Activated CD8-positive, alpha-beta memory T cell treated with anti-CD3 and anti-CD28 coated beads, Interleukin-2, amount 50 U/mL, for 24 hours (primary cell): ENCODE measurements around the gene ZDHHC22.

Source experiments
- DNase-seq: peaks from one replicate; pipeline ENCODE4 v3.0.0-alpha.2; 2020; ENCODE audit errors: extremely low read depth

Gene ZDHHC22

DNA sequence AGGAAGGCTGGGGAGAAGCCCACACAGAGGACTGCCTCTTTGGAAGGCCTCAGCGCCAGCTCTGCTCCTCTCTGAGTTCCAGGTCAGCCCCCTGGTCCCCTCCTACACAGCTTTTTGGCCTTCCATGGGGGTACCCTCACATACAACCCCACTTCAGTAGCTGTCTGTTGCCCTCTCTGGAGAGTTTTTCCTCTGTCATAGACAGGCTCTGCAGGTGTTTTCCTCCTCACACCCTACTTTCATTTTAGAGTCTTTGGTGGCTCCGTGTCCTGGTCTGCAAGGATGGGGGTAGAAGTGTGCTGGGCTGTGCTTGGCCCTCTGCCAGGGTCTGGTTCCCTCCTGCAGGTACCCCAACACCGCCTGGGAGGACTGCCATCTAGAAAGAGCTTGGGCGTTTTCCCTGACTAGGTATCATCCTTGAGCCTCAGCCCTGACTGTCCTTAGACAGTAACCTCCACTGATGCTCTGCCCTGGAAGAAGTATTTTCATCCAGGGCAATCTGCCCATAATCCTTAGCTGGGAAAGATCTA is 15.1 kb downstream of the ZDHHC22 start:
- DNase-seq: no peak

GRCh38 chr14:77125823-77126325 is 15.7 kb downstream of the ZDHHC22 start:
- no peak for DNase-seq

DNA sequence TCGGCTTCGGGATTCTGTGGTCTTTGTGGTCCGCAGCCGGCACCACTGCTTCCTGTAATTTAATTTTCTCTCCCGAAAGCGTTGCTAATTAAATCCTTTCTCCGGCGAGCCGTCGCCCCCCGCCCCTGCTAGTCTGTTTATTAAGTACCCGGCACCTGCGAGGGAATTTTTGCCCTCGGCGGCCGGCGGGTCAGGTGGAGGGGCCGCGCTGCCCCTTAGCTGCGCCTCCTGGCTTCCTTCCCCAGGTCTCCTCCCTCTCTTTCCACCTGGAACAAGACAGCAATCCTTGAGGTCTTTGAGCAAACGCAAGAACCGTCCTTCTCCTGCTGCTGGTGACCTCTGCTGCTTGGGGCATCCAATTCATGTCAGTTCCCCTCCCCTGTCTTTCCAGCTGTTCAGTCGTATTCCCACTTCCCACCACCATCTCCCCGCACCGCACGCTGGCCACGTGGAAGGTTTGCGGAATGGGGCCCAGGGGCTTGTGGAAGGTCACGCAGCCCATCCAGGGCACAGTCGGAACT is 16.2 kb downstream of the ZDHHC22 start:
- DNase-seq: no peak

DNA sequence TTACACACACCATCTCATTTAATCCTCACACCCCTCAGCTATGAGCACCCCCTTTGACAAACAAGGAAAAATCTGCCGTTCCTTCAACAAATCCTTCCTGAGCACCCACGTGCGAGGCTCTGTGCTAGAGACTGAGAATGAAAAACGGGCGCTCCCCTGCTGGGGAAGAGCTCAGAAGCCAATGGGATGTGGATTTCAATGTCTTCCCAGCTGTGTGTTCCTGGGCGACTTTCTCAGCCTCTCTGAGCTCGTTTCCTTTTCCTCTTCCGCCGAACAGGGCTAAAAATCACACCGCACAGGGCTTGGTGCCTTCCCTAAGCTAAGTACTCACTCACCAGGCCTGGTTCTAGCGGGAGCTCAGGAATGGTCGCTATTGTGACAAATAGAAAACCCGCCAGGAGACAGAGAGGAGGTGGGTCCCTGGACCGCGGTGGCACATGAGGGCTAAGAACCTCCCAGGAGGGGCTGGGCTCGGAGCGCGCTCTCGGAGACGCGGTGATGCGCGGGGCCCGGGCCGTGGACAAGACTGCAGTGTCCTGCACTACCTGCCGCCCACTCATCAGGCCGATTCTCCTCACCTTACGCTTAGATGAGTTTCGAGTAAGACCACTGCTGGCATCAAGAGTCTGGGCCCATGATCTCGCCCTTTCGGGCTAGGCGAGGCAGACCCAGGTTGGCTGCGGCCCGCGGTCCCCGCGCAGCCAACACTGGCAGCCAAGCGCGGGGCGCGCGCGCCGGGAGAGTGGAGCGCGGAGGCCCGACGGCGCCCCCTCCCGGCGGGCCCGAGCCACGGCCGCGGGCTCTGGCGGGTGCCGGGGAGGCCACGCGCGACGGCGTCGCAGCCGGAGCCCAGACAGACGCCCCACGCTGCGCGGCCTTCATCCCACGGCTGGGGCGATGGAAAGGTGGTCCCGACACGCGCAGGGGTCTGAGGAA is 17.0 kb downstream of the ZDHHC22 start:
- no peak for DNase-seq

GRCh38 chr14:77123381-77124325 is 17.9 kb downstream of the ZDHHC22 start:
- no peak for DNase-seq

GRCh38 chr14:77122526-77123125 is 19.0 kb downstream of the ZDHHC22 start:
- DNase-seq: no peak

- no peak for DNase-seq
These were observed 20.5 kb downstream of the ZDHHC22 start for GRCh38 chr14:77120771-77121743.

DNA sequence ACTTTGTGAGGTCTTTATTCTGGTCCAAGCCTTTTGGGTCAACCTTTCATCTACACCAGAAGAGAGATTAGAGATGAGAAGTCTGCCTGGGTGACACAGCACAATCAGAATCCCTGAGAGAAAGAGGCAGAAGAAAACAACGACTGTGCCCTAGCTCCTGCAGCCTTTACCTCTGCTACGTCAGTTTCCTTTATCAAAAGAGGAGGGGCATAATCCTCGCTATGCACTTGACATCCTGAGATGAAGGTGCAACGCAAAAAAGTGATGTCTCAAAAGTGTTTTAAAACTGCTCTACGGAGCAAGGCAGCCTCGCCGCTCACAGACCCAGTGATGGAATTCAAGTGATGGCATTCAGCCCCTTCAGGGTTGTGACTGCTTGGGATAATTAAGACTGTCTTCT is 21.7 kb downstream of the ZDHHC22 start:
- DNase-seq: no peak

DNA sequence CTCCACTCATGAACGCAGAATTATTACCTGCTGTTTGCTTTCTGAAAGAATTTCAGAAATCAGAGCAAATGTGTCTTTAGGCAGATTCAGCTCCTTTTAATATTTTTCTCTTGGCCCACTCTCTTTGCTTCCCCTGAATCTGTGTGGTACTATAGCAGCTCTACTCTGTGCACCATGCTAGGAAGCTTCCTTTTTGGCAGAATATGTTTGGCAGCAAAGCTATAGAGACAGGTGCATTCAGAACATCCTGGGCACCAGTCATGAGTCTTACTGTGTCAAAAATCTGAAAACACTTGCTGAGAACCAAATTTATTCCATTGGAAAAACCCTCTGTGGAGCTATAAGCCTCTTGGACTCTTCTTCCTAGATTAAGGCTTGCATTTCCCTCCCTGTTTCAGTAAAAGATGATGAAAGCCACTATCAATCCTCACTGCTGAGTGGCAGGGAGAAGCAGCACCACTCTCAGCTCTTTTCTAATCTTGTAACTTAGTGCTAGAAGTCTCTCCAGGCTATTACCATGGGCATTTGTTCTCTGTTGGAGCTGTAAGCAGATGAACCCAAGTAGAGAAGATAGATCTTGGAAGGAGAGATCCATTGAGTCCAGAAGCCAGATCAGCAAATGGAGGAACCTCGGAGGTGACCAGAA is 25.3 kb downstream of the ZDHHC22 start:
- no peak for DNase-seq

DNA sequence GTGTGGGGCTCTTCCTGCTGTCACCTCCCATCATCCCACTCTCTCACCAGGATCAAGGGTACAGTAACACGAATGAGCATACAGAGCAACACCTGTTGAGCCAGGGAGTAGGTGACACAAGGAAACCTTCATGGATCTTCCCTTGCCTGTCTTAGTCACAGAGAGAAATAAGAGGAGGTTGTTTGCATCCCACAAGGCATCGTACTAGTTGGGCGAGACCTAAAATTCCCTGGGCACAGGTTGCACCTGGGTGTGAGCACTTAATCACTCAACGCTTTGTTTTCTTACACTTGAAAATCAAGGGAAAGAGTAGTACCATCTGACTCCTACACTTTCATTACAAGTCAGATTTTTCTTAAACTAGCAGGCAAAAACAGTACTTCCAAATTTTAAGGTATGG is 27.0 kb downstream of the ZDHHC22 start:
- DNase-seq: no peak

DNA sequence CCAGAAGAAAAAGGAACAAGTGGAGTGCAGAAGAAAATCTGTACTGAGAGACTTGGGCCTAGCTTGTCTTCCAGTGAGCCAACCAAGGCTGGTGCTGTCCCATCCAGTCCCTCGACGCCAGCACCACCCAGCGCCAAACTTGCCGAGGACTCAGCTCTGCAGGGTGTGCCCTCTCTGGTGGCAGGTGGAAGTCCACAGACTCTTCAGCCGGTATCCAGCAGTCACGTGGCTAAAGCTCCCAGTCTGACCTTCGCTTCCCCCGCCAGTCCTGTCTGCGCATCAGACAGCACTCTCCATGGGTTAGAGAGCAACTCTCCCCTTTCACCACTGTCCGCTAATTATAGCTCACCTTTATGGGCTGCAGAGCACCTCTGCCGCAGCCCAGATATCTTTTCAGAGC is 27.9 kb downstream of the ZDHHC22 start:
- no peak for DNase-seq

- no peak for DNase-seq
These were observed 30.6 kb downstream of the ZDHHC22 start for GRCh38 chr14:77111021-77111420.

- no peak for DNase-seq
These were observed 31.3 kb downstream of the ZDHHC22 start for GRCh38 chr14:77110286-77110685.

- no peak for DNase-seq
These were observed 31.9 kb downstream of the ZDHHC22 start for GRCh38 chr14:77109656-77110055.

- DNase-seq: no peak
These were observed 32.8 kb downstream of the ZDHHC22 start for GRCh38 chr14:77108753-77109152.

DNA sequence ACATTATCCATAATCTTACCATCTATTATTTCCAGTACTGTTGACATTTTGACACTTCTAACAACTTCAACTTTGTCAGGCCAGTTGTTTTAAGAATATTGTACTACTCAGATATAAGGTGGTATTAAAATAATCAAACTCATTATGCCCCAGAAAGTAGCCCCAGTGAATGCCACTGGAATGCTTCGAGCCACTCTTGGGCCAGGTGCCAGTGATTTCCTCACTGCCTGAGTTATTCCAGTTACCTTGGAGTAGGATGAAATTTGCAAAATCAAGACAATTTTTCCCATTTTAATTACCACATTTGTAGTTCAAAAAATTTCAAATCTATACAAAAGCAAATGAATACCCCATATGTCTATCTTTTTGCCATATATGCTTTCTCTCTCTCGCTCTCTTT is 34.4 kb downstream of the ZDHHC22 start:
- DNase-seq: no peak

DNA sequence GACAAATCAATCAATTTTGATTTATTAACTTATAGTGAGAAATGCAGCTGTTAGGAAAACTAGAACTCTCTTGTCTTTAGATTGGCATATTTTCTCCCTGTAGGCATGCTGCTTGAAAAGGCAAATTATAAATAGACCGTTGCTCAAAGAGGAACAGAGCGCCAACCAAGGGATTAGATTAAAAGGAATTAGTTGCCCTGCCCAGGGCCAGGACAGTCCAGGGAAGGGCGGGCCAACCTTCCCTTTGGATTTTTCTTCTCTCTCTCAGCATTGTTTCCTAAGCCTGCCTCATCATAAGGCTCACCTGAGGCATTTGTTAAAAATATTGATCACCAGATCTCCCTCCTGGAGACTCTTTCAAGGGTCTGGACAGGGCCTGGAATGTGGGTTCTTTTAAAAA is 34.9 kb downstream of the ZDHHC22 start:
- no peak for DNase-seq

GRCh38 chr14:77105145-77105939 is 36.2 kb downstream of the ZDHHC22 start:
- DNase-seq: no peak

DNA sequence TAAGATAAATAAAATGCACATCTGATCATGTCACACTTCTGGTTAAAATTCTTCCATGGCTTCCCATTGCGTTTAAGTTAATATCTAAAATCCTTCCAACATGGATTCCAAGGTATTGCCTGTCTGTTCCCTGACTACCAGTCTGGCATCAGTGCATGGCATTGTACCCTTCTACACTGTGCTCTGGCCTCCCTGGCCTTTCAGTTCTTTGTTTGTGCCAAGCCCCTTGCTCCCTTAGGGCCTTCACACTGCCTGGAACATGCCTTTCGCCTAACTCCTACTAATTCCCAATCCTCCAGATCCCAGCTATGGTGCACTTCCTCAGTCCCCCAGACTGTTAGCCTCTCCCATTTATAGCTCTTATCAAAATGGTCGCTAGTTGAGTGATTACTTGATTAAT is 37.2 kb downstream of the ZDHHC22 start:
- no peak for DNase-seq
